Measurements from ENCODE around the gene MAML3.

Gene MAML3

GRCh38 chr4:139694522-139695107, 459.4 kb downstream of the MAML3 start:
- H3K27me3 ChIP-seq, result no peaks in the 10 kb centered on the region

GRCh38 chr4:139692309-139693012, 461.5 kb downstream of the MAML3 start:
- H3K36me3 ChIP-seq, result no peaks in the 10 kb centered on the region; the same call in 1 of the 2 replicates
- DNase-seq, result peak; percentile 39
- no peak overlapping the region for H3K4me3 ChIP-seq (ENCODE audit: low read depth, low read length)
- peaks cover 5% of the 10 kb centered on the region; the same call in 1 of the 2 replicates for H3K4me1 ChIP-seq
- no peaks in the 10 kb centered on the region for H3K9me3 ChIP-seq
- peak; percentile 60 for TF ChIP-seq CTCF (IDR thresholded peaks at IDR 0.05; ENCODE audit: low read depth, low read length)
- H3K27me3 ChIP-seq, result no peaks in the 10 kb centered on the region

More at GRCh38 chr4:139694522-139695107, 459.4 kb downstream of the MAML3 start:
- DNase-seq, result no peak
- Histone ChIP-seq H3K4me1 (peaks cover 5% of the 10 kb centered on the region; the same call in 1 of the 2 replicates), H3K9me3 (no peaks in the 10 kb centered on the region), H3K4me3 (ENCODE audit: low read depth, low read length) (no peak overlapping the region), H3K36me3 (no peaks in the 10 kb centered on the region)
- TF ChIP-seq CTCF (IDR thresholded peaks at IDR 0.05; ENCODE audit: low read depth, low read length), result no peak

- H3K27me3 ChIP-seq, result no peaks in the 10 kb centered on the region
- no peak for TF ChIP-seq CTCF (IDR thresholded peaks at IDR 0.05; ENCODE audit: low read depth, low read length)
These were observed 463.6 kb downstream of the MAML3 start for GRCh38 chr4:139690419-139690818.

GRCh38 chr4:139689093-139689722, 464.8 kb downstream of the MAML3 start:
- no peaks in the 10 kb centered on the region for H3K27me3 ChIP-seq
- no peaks in the 10 kb centered on the region; the same call in 1 of the 2 replicates for H3K36me3 ChIP-seq
- H3K9me3 ChIP-seq, result no peaks in the 10 kb centered on the region
- H3K4me3 ChIP-seq (ENCODE audit: low read depth, low read length), result no peak overlapping the region
- DNase-seq, result no peak
- no peak for TF ChIP-seq CTCF (IDR thresholded peaks at IDR 0.05; ENCODE audit: low read depth, low read length)
- H3K4me1 ChIP-seq, result peaks cover 9% of the 10 kb centered on the region

More at GRCh38 chr4:139690419-139690818, 463.6 kb downstream of the MAML3 start:
- Histone ChIP-seq H3K4me1 (peaks cover 5% of the 10 kb centered on the region; the same call in 1 of the 2 replicates), H3K36me3 (no peaks in the 10 kb centered on the region; the same call in 1 of the 2 replicates), H3K9me3 (no peaks in the 10 kb centered on the region), H3K4me3 (ENCODE audit: low read depth, low read length) (no peak overlapping the region)
- DNase-seq, result no peak

GRCh38 chr4:139686988-139687387, 467.0 kb downstream of the MAML3 start:
- Histone ChIP-seq H3K9me3 (no peaks in the 10 kb centered on the region), H3K4me3 (ENCODE audit: low read depth, low read length) (no peak overlapping the region), H3K36me3 (no peaks in the 10 kb centered on the region; the same call in 1 of the 2 replicates), H3K27me3 (no peaks in the 10 kb centered on the region), H3K4me1 (peaks cover 6% of the 10 kb centered on the region; the same call in 1 of the 2 replicates)
- TF ChIP-seq CTCF (IDR thresholded peaks at IDR 0.05; ENCODE audit: low read depth, low read length), result no peak
- DNase-seq, result no peak

All from BE2C (cell line).